Ectodermal cell (in vitro differentiated cells): ENCODE results near the gene SLC25A48.

Source experiments
- H3K27ac ChIP-seq: 2 replicates; pipeline ENCODE4 v1.7.0; 2013; ENCODE audit warnings: mild to moderate bottlenecking, low read depth, low read length; ENCODE audit not compliant: insufficient read depth, poor library complexity, severe bottlenecking
- H3K27me3 ChIP-seq: 2 replicates; pipeline ENCODE4 v1.7.0; 2013; ENCODE audit warnings: mild to moderate bottlenecking, low read length; ENCODE audit not compliant: insufficient read depth, control insufficient read depth, poor library complexity, severe bottlenecking
- H3K36me3 ChIP-seq: one replicate; pipeline ENCODE4 v1.7.0; 2013; ENCODE audit warnings: low read length; ENCODE audit not compliant: control insufficient read depth, insufficient read depth
- H3K4me1 ChIP-seq: one replicate; pipeline ENCODE4 v1.7.0; 2013; ENCODE audit warnings: low read length; ENCODE audit not compliant: control insufficient read depth, insufficient read depth
- H3K4me3 ChIP-seq: 2 replicates; pipeline ENCODE4 v1.7.0; 2013; ENCODE audit warnings: low read depth, low read length, control low read depth; ENCODE audit not compliant: insufficient read depth
- H3K9me3 ChIP-seq: 2 replicates; pipeline ENCODE4 v1.7.0; 2013; ENCODE audit warnings: mild to moderate bottlenecking, low read length, moderate library complexity; ENCODE audit not compliant: control insufficient read depth
- WGBS, 2 experiments: methylation state at CpG; one replicate each; pipeline ENCODE4 v1.1.7; 2013; ENCODE audit warnings: missing lambda C conversion rate in 2 of 2; 5-methylcytosine and 5-hydroxymethylcytosine counted together

SLC25A48 gene

GRCh38 chr5:135913713-135914626 is 79.5 kb downstream of the SLC25A48 start:
- no peak overlapping the region for H3K4me3 ChIP-seq
- H3K4me1 ChIP-seq, result no peaks in the 10 kb centered on the region
- no peaks in the 10 kb centered on the region for H3K9me3 ChIP-seq
- WGBS, 2 experiments, result 79 to 84% methylated on average over 3 to 4 of the region's 4 CpGs
- H3K36me3 ChIP-seq, result no peaks in the 10 kb centered on the region
- H3K27ac ChIP-seq, result no peak overlapping the region
- peaks cover 20% of the 10 kb centered on the region for H3K27me3 ChIP-seq

- 88 to 100% methylated on average over 4 to 5 of the region's 5 CpGs for WGBS, 2 experiments
- Histone ChIP-seq H3K36me3 (no peaks in the 10 kb centered on the region), H3K4me3 (no peak overlapping the region), H3K4me1 (no peaks in the 10 kb centered on the region), H3K27ac (no peak overlapping the region), H3K9me3 (no peaks in the 10 kb centered on the region), H3K27me3 (peaks cover 24% of the 10 kb centered on the region)
Measured at GRCh38 chr5:135915466-135916001, 81.1 kb downstream of the SLC25A48 start.

- Histone ChIP-seq H3K27ac (no peak overlapping the region), H3K27me3 (peaks cover 22% of the 10 kb centered on the region), H3K9me3 (no peaks in the 10 kb centered on the region), H3K4me3 (no peak overlapping the region), H3K4me1 (no peaks in the 10 kb centered on the region), H3K36me3 (no peaks in the 10 kb centered on the region)
- 89% methylated on average over 7 of the region's 8 CpGs for WGBS, 2 experiments
Measured at GRCh38 chr5:135916638-135917263, 82.3 kb downstream of the SLC25A48 start.

GRCh38 chr5:135920199-135920598 is 85.7 kb downstream of the SLC25A48 start:
- H3K4me1 ChIP-seq, result no peaks in the 10 kb centered on the region
- no peaks in the 10 kb centered on the region for H3K36me3 ChIP-seq
- H3K27me3 ChIP-seq, result peaks cover 17% of the 10 kb centered on the region
- no peaks in the 10 kb centered on the region for H3K9me3 ChIP-seq
- no peak overlapping the region for H3K27ac ChIP-seq
- 75 to 91% methylated on average over 3 of the region's 3 CpGs for WGBS, 2 experiments
- H3K4me3 ChIP-seq, result no peak overlapping the region

GRCh38 chr5:135921388-135921787 is 86.9 kb downstream of the SLC25A48 start:
- H3K36me3 ChIP-seq, result no peaks in the 10 kb centered on the region
- peaks cover 28% of the 10 kb centered on the region for H3K27me3 ChIP-seq
- H3K9me3 ChIP-seq, result no peaks in the 10 kb centered on the region
- WGBS, 2 experiments, result 84 to 100% methylated on average over 1 of the region's 1 CpG
- no peak overlapping the region for H3K4me3 ChIP-seq
- no peaks in the 10 kb centered on the region for H3K4me1 ChIP-seq
- H3K27ac ChIP-seq, result no peak overlapping the region

- H3K36me3 ChIP-seq, result no peaks in the 10 kb centered on the region
- no peaks in the 10 kb centered on the region for H3K4me1 ChIP-seq
- H3K9me3 ChIP-seq, result no peaks in the 10 kb centered on the region
- WGBS, 2 experiments, result 1 to 2% methylated on average over 99 of the region's 99 CpGs
- peaks cover 81% of the 10 kb centered on the region for H3K27me3 ChIP-seq
- H3K27ac ChIP-seq, result no peak overlapping the region
- H3K4me3 ChIP-seq, result peak overlapping the region; percentile 28
Measured at GRCh38 chr5:135930029-135930948, 95.8 kb downstream of the SLC25A48 start.

GRCh38 chr5:135930949-135931295 is 96.5 kb downstream of the SLC25A48 start:
- Histone ChIP-seq H3K4me3 (peak overlapping the region; percentile 28), H3K4me1 (no peaks in the 10 kb centered on the region), H3K27me3 (peaks cover 75% of the 10 kb centered on the region), H3K9me3 (no peaks in the 10 kb centered on the region), H3K27ac (no peak overlapping the region), H3K36me3 (no peaks in the 10 kb centered on the region)
- WGBS, 2 experiments, result 4% methylated on average over 18 of the region's 18 CpGs

GRCh38 chr5:135934939-135935338 is 100.5 kb downstream of the SLC25A48 start:
- Histone ChIP-seq H3K4me3 (no peak overlapping the region), H3K9me3 (no peaks in the 10 kb centered on the region), H3K27me3 (peaks cover 36% of the 10 kb centered on the region), H3K4me1 (no peaks in the 10 kb centered on the region), H3K27ac (no peak overlapping the region), H3K36me3 (no peaks in the 10 kb centered on the region)
- WGBS, 2 experiments, result 89 to 92% methylated on average over 3 of the region's 3 CpGs

- Histone ChIP-seq H3K4me1 (no peaks in the 10 kb centered on the region), H3K9me3 (no peaks in the 10 kb centered on the region), H3K27ac (no peak overlapping the region), H3K4me3 (no peak overlapping the region), H3K36me3 (no peaks in the 10 kb centered on the region), H3K27me3 (peaks cover 12% of the 10 kb centered on the region)
- 98 to 100% methylated on average over 3 to 4 of the region's 5 CpGs for whole genome bisulfite sequencing, 2 experiments
Measured at GRCh38 chr5:135937245-135937911, 102.9 kb downstream of the SLC25A48 start.
